ENCODE measurements around the gene COL8A1. TPM values are rescaled to one million over a fixed set of nuclear protein-coding genes. Genes with fewer than 3 reads are reported as not detected.

COL8A1 gene
- total RNA-seq, 1 donor from 2014 or later = 23.1 TPM

DNA sequence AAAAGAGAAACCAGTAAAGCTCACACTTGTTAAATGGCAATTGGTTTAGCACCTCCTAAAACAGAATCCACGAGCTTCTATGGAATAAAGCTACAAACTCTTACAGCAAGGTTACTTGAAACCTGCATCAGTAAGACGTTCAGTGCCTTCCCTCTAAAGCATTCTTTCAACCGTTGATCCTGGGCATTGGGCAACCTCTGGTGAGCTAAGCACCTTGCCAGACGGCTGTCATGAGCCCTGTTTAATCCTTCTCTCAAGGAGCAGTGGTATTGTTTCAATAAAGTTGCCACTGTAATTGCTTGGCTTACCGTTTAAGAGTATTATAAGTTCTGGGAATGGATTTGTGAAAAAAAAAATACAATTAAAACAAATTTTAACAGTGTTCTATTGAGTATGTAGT, 75.0 kb downstream of the COL8A1 start:
- H3K9me3 ChIP-seq = no peaks in the 10 kb centered on the region
- no peak for DNase-seq (ENCODE audit: extremely low spot score in 2 of 2)
- TF ChIP-seq POLR2AphosphoS5 (IDR thresholded peaks at IDR 0.05; ENCODE audit: insufficient read depth in 1 of 2, low read depth in 1 of 2) (no peak), POLR2A (IDR thresholded peaks at IDR 0.05) (no peak)
- TF ChIP-seq, protein P1, sequence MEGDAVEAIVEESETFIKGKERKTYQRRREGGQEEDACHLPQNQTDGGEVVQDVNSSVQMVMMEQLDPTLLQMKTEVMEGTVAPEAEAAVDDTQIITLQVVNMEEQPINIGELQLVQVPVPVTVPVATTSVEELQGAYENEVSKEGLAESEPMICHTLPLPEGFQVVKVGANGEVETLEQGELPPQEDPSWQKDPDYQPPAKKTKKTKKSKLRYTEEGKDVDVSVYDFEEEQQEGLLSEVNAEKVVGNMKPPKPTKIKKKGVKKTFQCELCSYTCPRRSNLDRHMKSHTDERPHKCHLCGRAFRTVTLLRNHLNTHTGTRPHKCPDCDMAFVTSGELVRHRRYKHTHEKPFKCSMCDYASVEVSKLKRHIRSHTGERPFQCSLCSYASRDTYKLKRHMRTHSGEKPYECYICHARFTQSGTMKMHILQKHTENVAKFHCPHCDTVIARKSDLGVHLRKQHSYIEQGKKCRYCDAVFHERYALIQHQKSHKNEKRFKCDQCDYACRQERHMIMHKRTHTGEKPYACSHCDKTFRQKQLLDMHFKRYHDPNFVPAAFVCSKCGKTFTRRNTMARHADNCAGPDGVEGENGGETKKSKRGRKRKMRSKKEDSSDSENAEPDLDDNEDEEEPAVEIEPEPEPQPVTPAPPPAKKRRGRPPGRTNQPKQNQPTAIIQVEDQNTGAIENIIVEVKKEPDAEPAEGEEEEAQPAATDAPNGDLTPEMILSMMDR (IDR thresholded peaks at IDR 0.05) = no peak
- intact Hi-C loops (cut with DNase I) = no loop called here
- H3K36me3 ChIP-seq = no peaks in the 10 kb centered on the region
- H3K27ac ChIP-seq = no peak overlapping the region
- H3K27me3 ChIP-seq = no peaks in the 10 kb centered on the region
- no peaks in the 10 kb centered on the region for H3K4me1 ChIP-seq
- no peak overlapping the region for H3K4me3 ChIP-seq

GRCh38 chr3:99714146-99714545, 75.8 kb downstream of the COL8A1 start:
- DNase-seq (ENCODE audit: extremely low spot score in 2 of 2) = no peak

DNA sequence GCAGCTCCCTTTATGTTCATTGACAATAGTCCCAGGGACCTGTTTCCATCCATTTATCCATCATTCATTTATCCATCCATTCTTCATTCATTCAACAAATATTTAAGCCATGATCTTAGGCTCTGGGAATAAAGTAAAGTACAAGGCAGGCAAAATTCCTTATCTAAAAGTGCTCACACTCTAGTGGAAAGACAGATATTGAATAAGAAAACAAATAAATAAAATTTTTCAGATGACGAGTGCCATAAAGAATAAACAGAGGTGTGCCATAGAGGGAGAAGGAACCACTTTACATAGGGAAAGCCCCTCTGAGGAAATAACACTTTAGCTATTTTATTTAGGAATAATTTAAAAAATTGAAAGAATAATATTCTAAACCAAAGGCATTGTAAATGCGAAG, 76.2 kb downstream of the COL8A1 start:
- no peak for DNase-seq (ENCODE audit: extremely low spot score in 2 of 2)
- Histone ChIP-seq H3K27me3 (no peaks in the 10 kb centered on the region), H3K27ac (no peak overlapping the region), H3K4me1 (no peaks in the 10 kb centered on the region), H3K9me3 (no peaks in the 10 kb centered on the region), H3K4me3 (no peak overlapping the region), H3K36me3 (no peaks in the 10 kb centered on the region)
- intact Hi-C loops (cut with DNase I) = no loop called here
- no peak for TF ChIP-seq POLR2A (IDR thresholded peaks at IDR 0.05)

More at GRCh38 chr3:99714146-99714545, 75.8 kb downstream of the COL8A1 start:
- H3K27me3 ChIP-seq = no peaks in the 10 kb centered on the region
- TF ChIP-seq, protein P1 (IDR thresholded peaks at IDR 0.05) = no peak
- no peak for TF ChIP-seq POLR2A (IDR thresholded peaks at IDR 0.05)
- no peak for TF ChIP-seq POLR2AphosphoS5 (IDR thresholded peaks at IDR 0.05; ENCODE audit: insufficient read depth in 1 of 2, low read depth in 1 of 2)
- H3K9me3 ChIP-seq = no peaks in the 10 kb centered on the region
- H3K4me1 ChIP-seq = no peaks in the 10 kb centered on the region
- intact Hi-C loops (cut with DNase I) = no loop called here
- H3K27ac ChIP-seq = no peak overlapping the region
- H3K4me3 ChIP-seq = no peak overlapping the region
- H3K36me3 ChIP-seq = no peaks in the 10 kb centered on the region

DNA sequence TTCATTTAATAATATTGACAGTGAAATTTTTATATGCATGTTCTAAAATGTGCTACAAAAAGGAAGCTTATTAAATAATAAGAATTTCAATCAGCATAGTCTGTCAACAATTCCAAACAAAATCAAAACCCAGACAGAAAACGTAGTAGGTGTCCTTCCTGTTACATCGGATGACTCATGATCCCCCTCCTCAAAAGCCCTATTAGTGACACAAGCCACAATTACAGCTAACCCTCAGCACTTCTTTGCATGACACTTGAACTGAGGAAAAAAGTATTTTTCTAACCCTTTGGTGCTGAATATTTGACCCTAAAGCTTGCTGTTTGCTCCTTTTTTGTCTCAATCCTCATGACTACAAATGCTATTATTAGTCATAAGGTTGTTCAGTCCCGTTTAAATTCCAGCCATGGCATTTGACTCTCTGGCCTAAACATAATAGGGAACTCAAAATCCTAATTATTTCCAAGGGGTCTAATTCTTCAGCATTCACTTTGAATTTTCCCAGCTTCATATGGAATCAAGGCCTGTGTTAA, 78.1 kb downstream of the COL8A1 start:
- H3K27ac ChIP-seq = no peak overlapping the region
- TF ChIP-seq POLR2AphosphoS5 (IDR thresholded peaks at IDR 0.05; ENCODE audit: insufficient read depth in 1 of 2, low read depth in 1 of 2) (no peak), POLR2A (IDR thresholded peaks at IDR 0.05) (no peak)
- TF ChIP-seq, protein P1 (IDR thresholded peaks at IDR 0.05) = no peak
- H3K4me1 ChIP-seq = no peaks in the 10 kb centered on the region
- no peak for DNase-seq (ENCODE audit: extremely low spot score in 2 of 2)
- no peaks in the 10 kb centered on the region for H3K27me3 ChIP-seq
- no peaks in the 10 kb centered on the region for H3K36me3 ChIP-seq
- no peak overlapping the region for H3K4me3 ChIP-seq
- H3K9me3 ChIP-seq = no peaks in the 10 kb centered on the region
- intact Hi-C loops (cut with DNase I) = no loop called here

DNA sequence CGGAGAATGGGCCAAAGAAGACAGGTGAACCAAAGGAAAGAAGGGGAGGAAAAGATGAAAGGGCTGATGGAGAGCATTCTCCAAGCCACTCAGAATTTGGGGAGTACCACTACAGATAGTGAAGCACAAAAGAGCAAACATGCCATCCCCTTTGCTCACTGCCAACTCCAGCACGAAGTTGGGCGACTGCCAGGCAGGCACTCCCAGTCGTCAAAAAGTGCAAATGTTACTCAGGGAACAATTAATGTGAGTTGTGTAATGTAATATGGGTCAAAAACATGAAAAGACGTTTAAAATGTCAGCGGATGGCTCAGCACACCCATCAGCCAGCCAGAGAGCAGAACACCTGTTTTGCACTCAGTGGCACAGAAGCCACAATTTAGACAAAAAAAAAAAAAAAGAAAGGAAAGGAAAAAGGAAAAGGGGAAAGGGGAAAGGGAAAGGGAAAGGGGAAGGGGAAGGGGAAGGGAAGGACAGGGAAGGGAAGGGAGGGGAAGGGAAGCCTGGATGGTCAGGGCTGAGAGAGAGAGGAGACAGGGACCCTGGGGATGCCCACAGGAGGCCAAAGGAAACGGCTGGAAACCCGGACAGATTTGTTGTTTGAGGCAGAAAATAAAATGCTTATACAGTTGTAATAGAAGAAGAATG, 82.7 kb downstream of the COL8A1 start:
- no peak overlapping the region for H3K27ac ChIP-seq
- no peak for DNase-seq (ENCODE audit: extremely low spot score in 2 of 2)
- intact Hi-C loops (cut with DNase I) = no loop called here
- H3K4me1 ChIP-seq = no peaks in the 10 kb centered on the region
- H3K27me3 ChIP-seq = no peaks in the 10 kb centered on the region
- H3K4me3 ChIP-seq = no peak overlapping the region
- TF ChIP-seq POLR2A (IDR thresholded peaks at IDR 0.05) = no peak
- no peaks in the 10 kb centered on the region for H3K36me3 ChIP-seq
- no peaks in the 10 kb centered on the region for H3K9me3 ChIP-seq

- no peaks in the 10 kb centered on the region for H3K4me1 ChIP-seq
- no peak overlapping the region for H3K27ac ChIP-seq
- H3K4me3 ChIP-seq = no peak overlapping the region
- H3K9me3 ChIP-seq = no peaks in the 10 kb centered on the region
- H3K27me3 ChIP-seq = no peaks in the 10 kb centered on the region
- TF ChIP-seq, protein P1 (IDR thresholded peaks at IDR 0.05) = no peak
- TF ChIP-seq POLR2A (IDR thresholded peaks at IDR 0.05) = no peak
- no peaks in the 10 kb centered on the region for H3K36me3 ChIP-seq
- no peak for DNase-seq (ENCODE audit: extremely low spot score in 2 of 2)
- intact Hi-C loops (cut with DNase I) = no loop called here
Measured at GRCh38 chr3:99721633-99722007, 83.2 kb downstream of the COL8A1 start.

Measured in vagina (tissue), 2 donors.